GOT3 (cell line): Measurements from ENCODE around the gene ATL3.
"Not testable (repeated sequence)": the region's sequence is repeated elsewhere in the genome, so short reads cannot be mapped to it uniquely, and the experiment has no call there.

Source experiments
- DNase-seq: peaks from one replicate; lab custom pipeline; 2025; ENCODE audit warnings: mixed read lengths; lab: John Stamatoyannopoulos, UW

Gene ATL3

DNA sequence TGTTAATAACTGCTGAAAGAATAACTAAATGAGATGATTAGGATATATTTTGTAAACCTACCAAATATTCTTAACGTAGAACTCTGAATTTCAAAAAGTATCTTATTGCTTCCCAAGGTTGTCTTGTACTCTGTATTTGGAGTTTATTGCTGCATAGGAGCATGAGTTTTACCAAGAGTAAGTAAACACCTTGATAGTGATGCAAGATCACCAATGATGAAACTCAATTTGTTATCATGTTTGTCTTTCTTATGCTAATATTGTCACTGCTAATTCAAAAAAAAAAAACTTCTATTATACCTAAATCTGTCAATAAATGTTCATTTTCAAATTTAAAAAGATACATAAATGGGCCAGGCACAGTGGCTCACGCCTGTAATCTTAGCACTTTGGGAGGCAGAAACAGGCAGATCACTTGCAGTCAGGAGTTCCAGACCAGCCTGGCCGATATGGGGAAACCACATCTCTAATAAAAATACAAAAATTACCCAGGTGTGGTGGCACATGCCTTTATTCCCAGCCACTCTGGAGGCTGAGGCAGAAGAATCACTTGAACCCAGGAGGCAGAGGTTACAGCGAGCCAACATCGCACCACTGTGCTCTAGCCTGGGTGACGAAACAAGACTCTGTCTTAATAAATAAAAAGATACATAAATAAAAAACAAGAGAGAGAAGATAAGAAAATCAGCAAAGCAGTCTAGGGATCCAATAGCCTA is 84.6 kb downstream of the ATL3 start:
- no peak for DNase-seq

DNA sequence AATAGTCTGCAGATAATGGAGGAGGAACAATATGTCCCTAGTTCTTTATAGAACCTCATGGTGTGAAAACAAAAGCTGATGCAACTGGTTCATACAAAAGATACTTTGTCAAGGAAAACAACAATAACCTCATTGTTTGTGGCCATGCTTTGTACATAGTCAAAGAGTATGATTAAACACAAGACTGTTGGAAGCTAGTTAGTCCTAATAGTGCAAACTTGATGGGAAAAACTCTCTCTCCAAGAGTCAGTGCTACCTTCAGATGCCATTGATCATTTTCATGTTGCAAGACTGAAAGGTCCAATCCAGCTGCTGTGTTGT is 87.9 kb downstream of the ATL3 start:
- DNase-seq, result no peak

DNA sequence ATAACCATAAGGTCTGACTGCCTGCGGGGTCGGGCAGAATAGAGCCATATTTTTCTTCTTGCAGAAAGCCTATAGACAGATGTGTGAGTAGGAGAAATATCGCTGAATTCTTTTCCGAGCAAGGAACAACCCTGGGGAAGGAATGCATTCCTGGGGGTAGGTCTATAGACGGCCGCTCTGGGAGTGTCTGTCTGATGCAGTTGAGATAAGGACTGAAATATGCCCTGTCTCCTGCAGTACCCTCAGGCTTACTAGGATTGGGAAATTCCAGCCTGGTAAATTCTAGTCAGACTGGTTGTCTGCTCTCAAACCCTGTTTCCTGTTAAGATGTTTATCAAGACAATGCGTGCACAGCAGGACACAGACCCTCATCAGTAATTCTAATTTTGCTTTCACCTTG is 90.0 kb downstream of the ATL3 start:
- DNase-seq, result not testable (repeated sequence)

DNA sequence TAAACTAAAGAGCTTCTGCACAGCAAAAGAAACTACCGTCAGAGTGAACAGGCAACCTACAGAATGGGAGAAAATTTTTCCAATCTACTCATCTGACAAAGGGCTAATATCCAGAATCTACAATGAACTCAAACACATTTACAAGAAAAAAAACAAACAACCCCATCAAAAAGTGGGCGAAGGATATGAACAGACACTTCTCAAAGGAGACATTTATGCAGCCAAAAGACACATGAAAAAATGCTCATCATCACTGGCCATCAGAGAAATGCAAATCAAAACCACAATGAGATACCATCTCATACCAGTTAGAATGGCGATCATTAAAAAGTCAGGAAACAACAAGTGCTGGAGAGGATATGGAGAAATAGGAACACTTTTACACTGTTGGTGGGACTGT is 92.3 kb downstream of the ATL3 start:
- not testable (repeated sequence) for DNase-seq

DNA sequence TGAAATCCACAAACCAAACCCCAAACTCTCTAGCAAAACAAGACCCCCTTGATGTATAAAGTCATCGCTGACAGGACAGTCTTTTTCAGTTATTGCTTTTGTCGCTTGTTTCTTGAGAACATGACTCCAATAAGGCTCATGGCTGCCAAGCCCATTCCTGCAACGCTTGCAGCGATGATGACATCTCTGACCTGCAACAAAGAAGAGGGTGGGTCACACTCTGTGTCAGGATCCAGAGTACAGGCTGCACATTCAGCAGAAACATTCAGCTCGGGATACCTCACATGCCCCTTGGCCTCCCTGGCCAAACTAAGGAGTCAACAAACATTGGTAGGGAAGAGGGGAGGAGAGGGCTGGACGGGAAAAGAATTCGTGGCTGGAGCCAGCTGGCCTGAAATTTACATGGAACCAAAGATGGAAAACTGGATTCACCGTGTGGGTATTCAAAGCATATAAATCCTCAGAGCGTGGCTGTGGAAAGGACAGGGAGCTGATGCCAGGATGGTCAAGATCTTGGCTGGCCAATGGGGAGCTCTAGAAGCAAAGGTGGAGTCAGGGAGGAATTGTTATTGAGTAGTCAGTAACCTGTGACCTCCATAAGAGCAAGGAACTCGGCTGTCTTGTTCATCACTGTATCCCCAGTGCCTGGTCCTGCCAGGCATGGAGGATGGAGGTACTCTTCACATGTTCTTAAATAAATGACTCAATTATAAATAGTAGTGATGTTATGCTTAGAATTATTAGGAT is 96.1 kb downstream of the ATL3 start:
- no peak for DNase-seq
